ENCODE data around the gene GSTT2. TPM values are rescaled to one million over a fixed set of nuclear protein-coding genes. Genes with fewer than 3 reads are reported as not detected.

The GSTT2 gene
- total RNA-seq, 1 donor from 2014 or later = 1.1 TPM

- intact Hi-C loops (cut with DNase I) = no loop called here
- Histone ChIP-seq H3K4me3 (no peak overlapping the region), H3K36me3 (peaks cover 4% of the 10 kb centered on the region), H3K9me3 (no peaks in the 10 kb centered on the region), H3K4me1 (no peaks in the 10 kb centered on the region), H3K27ac (no peak overlapping the region), H3K27me3 (no peaks in the 10 kb centered on the region)
- TF ChIP-seq CTCF (IDR thresholded peaks at IDR 0.05) = no peak
- ATAC-seq (no peak), DNase-seq (no peak)
These were observed 46.8 kb downstream of the GSTT2 start for GRCh38 chr22:24026733-24027132.

GRCh38 chr22:24027389-24027975 is 47.5 kb downstream of the GSTT2 start:
- ATAC-seq (no peak), DNase-seq (no peak)
- H3K4me1 ChIP-seq = no peaks in the 10 kb centered on the region
- H3K4me3 ChIP-seq = no peak overlapping the region
- intact Hi-C loops (cut with DNase I) = no loop called here
- H3K36me3 ChIP-seq = peaks cover 4% of the 10 kb centered on the region
- TF ChIP-seq CTCF (IDR thresholded peaks at IDR 0.05) = no peak
- H3K27me3 ChIP-seq = no peaks in the 10 kb centered on the region
- H3K27ac ChIP-seq = no peak overlapping the region
- no peaks in the 10 kb centered on the region for H3K9me3 ChIP-seq

- Histone ChIP-seq H3K4me1 (no peaks in the 10 kb centered on the region), H3K27ac (no peak overlapping the region), H3K9me3 (no peaks in the 10 kb centered on the region), H3K27me3 (no peaks in the 10 kb centered on the region), H3K4me3 (no peak overlapping the region), H3K36me3 (peaks cover 4% of the 10 kb centered on the region)
- DNase-seq = no peak
- ATAC-seq = no peak
- intact Hi-C loops (cut with DNase I) = no loop called here
- TF ChIP-seq CTCF (IDR thresholded peaks at IDR 0.05) = no peak
These were observed 48.1 kb downstream of the GSTT2 start for GRCh38 chr22:24027991-24028390.

- H3K27ac ChIP-seq = no peak overlapping the region
- no peaks in the 10 kb centered on the region for H3K4me1 ChIP-seq
- H3K27me3 ChIP-seq = no peaks in the 10 kb centered on the region
- intact Hi-C loops (cut with DNase I) = no loop called here
- no peaks in the 10 kb centered on the region for H3K9me3 ChIP-seq
- DNase-seq (no peak), ATAC-seq (no peak)
- peaks cover 4% of the 10 kb centered on the region for H3K36me3 ChIP-seq
- TF ChIP-seq CTCF (IDR thresholded peaks at IDR 0.05) = no peak
- no peak overlapping the region for H3K4me3 ChIP-seq
These were observed 48.6 kb downstream of the GSTT2 start for GRCh38 chr22:24028533-24028932.

- no peak overlapping the region for H3K27ac ChIP-seq
- H3K9me3 ChIP-seq = no peaks in the 10 kb centered on the region
- no peak for ATAC-seq
- intact Hi-C loops (cut with DNase I) = no loop called here
- no peaks in the 10 kb centered on the region for H3K27me3 ChIP-seq
- DNase-seq = no peak
- no peak overlapping the region for H3K4me3 ChIP-seq
- H3K36me3 ChIP-seq = peaks cover 4% of the 10 kb centered on the region
- TF ChIP-seq CTCF (IDR thresholded peaks at IDR 0.05) = no peak
- H3K4me1 ChIP-seq = no peaks in the 10 kb centered on the region
These were observed 49.4 kb downstream of the GSTT2 start for GRCh38 chr22:24029304-24029703.

- Histone ChIP-seq H3K27ac (no peak overlapping the region), H3K36me3 (peaks cover 4% of the 10 kb centered on the region), H3K9me3 (no peaks in the 10 kb centered on the region), H3K4me3 (no peak overlapping the region), H3K4me1 (no peaks in the 10 kb centered on the region), H3K27me3 (no peaks in the 10 kb centered on the region)
- no peak for TF ChIP-seq CTCF (IDR thresholded peaks at IDR 0.05)
- intact Hi-C loops (cut with DNase I) = no loop called here
- DNase-seq (no peak), ATAC-seq (no peak)
These were observed 50.3 kb downstream of the GSTT2 start for GRCh38 chr22:24030186-24030702.

Data from upper lobe of right lung (tissue), 1 donor.